GM23338 (cell line): ENCODE results near the gene INSRR. TPM values are rescaled to one million over a fixed set of nuclear protein-coding genes. Genes with fewer than 3 reads are reported as not detected.

Source experiments
- ATAC-seq: fragments of 200-7000 bp; cut with Tn5 transposase; 3 replicates; pipeline ENCODE4 v1.9.1; 2020
- DNase-seq: peaks from one replicate; pipeline ENCODE4 v3.0.0-alpha.2; 2015; ENCODE audit warnings: low spot score
- H2AFZ ChIP-seq: fragments of 200-600 bp; sonication (generic); 2 replicates; pipeline ENCODE4 v1.8.0; 2016; ENCODE audit warnings: antibody characterized with exemption, mild to moderate bottlenecking, moderate library complexity
- H3F3A ChIP-seq: fragments of 200-600 bp; sonication (generic); replicated peaks from 2 replicates; pipeline ENCODE4 v1.8.0; 2017; ENCODE audit warnings: antibody characterized with exemption, mixed run types, low read depth
- H3K27ac ChIP-seq: fragments of 200-600 bp; sonication (generic); 2 replicates; pipeline ENCODE4 v1.6.1; 2016; ENCODE audit warnings: low read depth
- H3K27me3 ChIP-seq: fragments of 200-600 bp; sonication (generic); 2 replicates; pipeline ENCODE4 v1.8.0; 2016; ENCODE audit warnings: mild to moderate bottlenecking, mixed run types, moderate library complexity; ENCODE audit not compliant: insufficient read depth
- H3K36me3 ChIP-seq: fragments of 200-600 bp; sonication (generic); 2 replicates; pipeline ENCODE4 v1.8.0; 2016; ENCODE audit warnings: mild to moderate bottlenecking; ENCODE audit not compliant: insufficient read depth
- H3K4me1 ChIP-seq: fragments of 200-600 bp; sonication (generic); 2 replicates; pipeline ENCODE4 v1.8.0; 2016; ENCODE audit warnings: mild to moderate bottlenecking, moderate library complexity; ENCODE audit not compliant: insufficient read depth
- H3K4me2 ChIP-seq: fragments of 200-600 bp; sonication (generic); 2 replicates; pipeline ENCODE4 v1.7.1; 2017; ENCODE audit warnings: mixed run types
- H3K4me3 ChIP-seq: fragments of 200-600 bp; sonication (generic); 2 replicates; pipeline ENCODE4 v1.6.1; 2016; ENCODE audit warnings: mixed run types
- H3K79me2 ChIP-seq: fragments of 200-600 bp; sonication (generic); replicated peaks from 2 replicates; pipeline ENCODE4 v1.8.0; 2017; ENCODE audit warnings: mild to moderate bottlenecking; ENCODE audit not compliant: insufficient read depth
- H3K9me2 ChIP-seq: fragments of 200-600 bp; sonication (generic); 2 replicates; pipeline ENCODE4 v1.8.0; 2017; ENCODE audit not compliant: insufficient read depth
- H4K20me1 ChIP-seq: fragments of 200-600 bp; sonication (generic); replicated peaks from 2 replicates; pipeline ENCODE4 v1.8.0; 2017; ENCODE audit warnings: mild to moderate bottlenecking; ENCODE audit not compliant: insufficient read depth
- H3K27ac Mint-ChIP-seq: 2 replicates; pipeline ENCODE4 v1.8.0; 2020; ENCODE audit warnings: inconsistent platforms, mild to moderate bottlenecking, moderate library complexity, mixed read lengths
- H3K27me3 Mint-ChIP-seq: 3 replicates; pipeline ENCODE4 v1.8.0; 2022; ENCODE audit warnings: low read depth, mild to moderate bottlenecking, moderate library complexity, mixed read lengths, inconsistent platforms; ENCODE audit not compliant: insufficient read depth, poor library complexity
- H3K36me3 Mint-ChIP-seq: 3 replicates; pipeline ENCODE4 v1.8.0; 2021; ENCODE audit warnings: low read depth, mild to moderate bottlenecking, inconsistent platforms, moderate library complexity, mixed read lengths
- H3K4me1 Mint-ChIP-seq: 3 replicates; pipeline ENCODE4 v1.8.0; 2020; ENCODE audit warnings: mild to moderate bottlenecking, inconsistent platforms, mixed read lengths
- H3K4me3 Mint-ChIP-seq: 3 replicates; pipeline ENCODE4 v1.8.0; 2021; ENCODE audit warnings: moderate library complexity, mild to moderate bottlenecking, inconsistent platforms, mixed read lengths
- H3K9me3 Mint-ChIP-seq: 3 replicates; pipeline ENCODE4 v1.8.0; 2020; ENCODE audit warnings: moderate library complexity, mild to moderate bottlenecking, inconsistent platforms, mixed read lengths
- CREB1 ChIP-seq: fragments of 250-450 bp; sonication (Bioruptor Pico); IDR thresholded peaks from 2 replicates; pipeline ENCODE4 v1.5.0; 2020; ENCODE audit warnings: low read depth, mild to moderate bottlenecking, moderate library complexity
- ETS1 ChIP-seq: IDR thresholded peaks from 2 replicates; pipeline ENCODE4 v1.6.1; 2016; ENCODE audit warnings: antibody characterized with exemption
- EZH2 ChIP-seq: fragments of 200-600 bp; sonication (generic); IDR thresholded peaks from one replicate; pipeline ENCODE4 v1.8.0; 2017; ENCODE audit warnings: antibody characterized with exemption, mild to moderate bottlenecking, low read depth; ENCODE audit not compliant: unreplicated experiment
- JUNB ChIP-seq: IDR thresholded peaks from one replicate; pipeline ENCODE4 v1.6.1; 2016; ENCODE audit warnings: antibody characterized with exemption; ENCODE audit not compliant: unreplicated experiment
- NANOG ChIP-seq: IDR thresholded peaks from 2 replicates; pipeline ENCODE4 v1.6.1; 2016; ENCODE audit warnings: antibody characterized with exemption, borderline replicate concordance
- STAT1 ChIP-seq: IDR thresholded peaks from one replicate; pipeline ENCODE4 v1.6.1; 2016; ENCODE audit warnings: antibody characterized with exemption; ENCODE audit not compliant: unreplicated experiment
- ZNF331 ChIP-seq: fragments of 250-450 bp; sonication (Bioruptor Pico); IDR thresholded peaks from 2 replicates; pipeline ENCODE4 v1.5.0; 2020; ENCODE audit warnings: low read depth, mild to moderate bottlenecking, moderate library complexity
- ZNF462 ChIP-seq: fragments of 250-450 bp; sonication (Bioruptor Pico); IDR thresholded peaks from 2 replicates; pipeline ENCODE4 v1.5.0; 2020; ENCODE audit warnings: mild to moderate bottlenecking, moderate library complexity
- polyA plus RNA-seq: library from polyadenylated mRNA; unstranded; fragments of >200 nt; fragmentation: Nextera tagmentation; extraction: Ambion mirVana; gene quantifications from 2 replicates; pipeline ENCODE4 v1.2.1, GENCODE V29; 2016
- total RNA-seq: library from RNA; depleted of rRNA; stranded (reverse); fragments of >200 nt; shearing (Covaris generic); gene quantifications from 2 replicates; pipeline ENCODE4 v1.2.3, GENCODE V29; 2014
- TF ChIP-seq, protein P1 (sequence below), 2 experiments: fragments of 200-600 bp in 1 of 2; sonication (generic) in 1 of 2; conservative IDR thresholded peaks; 2 replicates each; pipeline versions ENCODE4 v1.5.1 to v1.6.1; 2016 to 2017; ENCODE audit warnings: antibody characterized with exemption in 2 of 2, low read depth in 2 of 2, mild to moderate bottlenecking in 2 of 2, moderate library complexity in 1 of 2
- TF ChIP-seq, protein P2 (sequence below): IDR thresholded peaks from one replicate; pipeline ENCODE4 v1.6.1; 2018; ENCODE audit warnings: antibody characterized with exemption; ENCODE audit not compliant: unreplicated experiment

The INSRR gene
- total and polyA plus RNA-seq, 2 experiments from 2014 or later: not detected

DNA sequence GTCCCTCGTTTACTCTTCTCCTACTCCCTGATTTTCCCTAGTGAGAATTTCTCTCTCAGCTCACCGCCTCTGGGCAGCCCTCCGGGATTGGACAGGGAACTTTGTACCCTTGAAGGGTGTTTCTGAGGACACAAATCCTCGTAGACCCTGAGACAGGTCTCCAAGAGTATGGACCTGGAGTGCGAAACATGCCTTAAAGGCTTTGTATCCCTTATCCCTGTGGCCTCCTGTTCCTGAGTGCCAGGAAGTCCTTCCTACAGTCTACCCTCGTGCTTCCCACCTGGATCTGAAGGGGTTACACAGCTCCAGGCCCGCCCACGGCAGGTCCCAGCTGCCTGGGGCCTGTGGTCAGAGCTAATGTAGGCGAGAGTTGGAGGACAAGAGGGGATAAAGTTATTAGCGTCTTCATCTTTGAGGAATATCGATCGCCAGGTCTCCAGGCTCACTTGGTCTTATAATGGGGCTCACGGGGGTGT is 27.0 kb upstream of the INSRR start:
- Mint-ChIP-seq H3K4me1 (peaks cover 56% of the 10 kb centered on the region), H3K4me3 (peak overlapping the region; percentile 47; the same call in 1 of the 3 replicates), H3K9me3 (no peaks in the 10 kb centered on the region), H3K27me3 (peaks cover 35% of the 10 kb centered on the region), H3K36me3 (no peaks in the 10 kb centered on the region; the same call in 2 of the 3 replicates), H3K27ac (no peak overlapping the region)
- H4K20me1 ChIP-seq: no peaks in the 10 kb centered on the region
- no peak overlapping the region for H2AFZ ChIP-seq
- ATAC-seq (no peak), DNase-seq (no peak)
- H3K4me2 ChIP-seq: no peak overlapping the region
- H3K27ac ChIP-seq: no peak overlapping the region
- H3K4me3 ChIP-seq: no peak overlapping the region
- TF ChIP-seq STAT1: no peak
- TF ChIP-seq CREB1 (CRISPR knock-in tag): no peak
- TF ChIP-seq JUNB: no peak
- TF ChIP-seq ZNF331 (CRISPR knock-in tag): no peak
- TF ChIP-seq NANOG: no peak
- TF ChIP-seq ETS1: no peak
- no peak for TF ChIP-seq EZH2
- TF ChIP-seq, protein P1, sequence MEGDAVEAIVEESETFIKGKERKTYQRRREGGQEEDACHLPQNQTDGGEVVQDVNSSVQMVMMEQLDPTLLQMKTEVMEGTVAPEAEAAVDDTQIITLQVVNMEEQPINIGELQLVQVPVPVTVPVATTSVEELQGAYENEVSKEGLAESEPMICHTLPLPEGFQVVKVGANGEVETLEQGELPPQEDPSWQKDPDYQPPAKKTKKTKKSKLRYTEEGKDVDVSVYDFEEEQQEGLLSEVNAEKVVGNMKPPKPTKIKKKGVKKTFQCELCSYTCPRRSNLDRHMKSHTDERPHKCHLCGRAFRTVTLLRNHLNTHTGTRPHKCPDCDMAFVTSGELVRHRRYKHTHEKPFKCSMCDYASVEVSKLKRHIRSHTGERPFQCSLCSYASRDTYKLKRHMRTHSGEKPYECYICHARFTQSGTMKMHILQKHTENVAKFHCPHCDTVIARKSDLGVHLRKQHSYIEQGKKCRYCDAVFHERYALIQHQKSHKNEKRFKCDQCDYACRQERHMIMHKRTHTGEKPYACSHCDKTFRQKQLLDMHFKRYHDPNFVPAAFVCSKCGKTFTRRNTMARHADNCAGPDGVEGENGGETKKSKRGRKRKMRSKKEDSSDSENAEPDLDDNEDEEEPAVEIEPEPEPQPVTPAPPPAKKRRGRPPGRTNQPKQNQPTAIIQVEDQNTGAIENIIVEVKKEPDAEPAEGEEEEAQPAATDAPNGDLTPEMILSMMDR (conservative IDR thresholded peaks at IDR 0.05; ENCODE audit: low read depth in 2 of 2): no peak
- TF ChIP-seq, protein P2, sequence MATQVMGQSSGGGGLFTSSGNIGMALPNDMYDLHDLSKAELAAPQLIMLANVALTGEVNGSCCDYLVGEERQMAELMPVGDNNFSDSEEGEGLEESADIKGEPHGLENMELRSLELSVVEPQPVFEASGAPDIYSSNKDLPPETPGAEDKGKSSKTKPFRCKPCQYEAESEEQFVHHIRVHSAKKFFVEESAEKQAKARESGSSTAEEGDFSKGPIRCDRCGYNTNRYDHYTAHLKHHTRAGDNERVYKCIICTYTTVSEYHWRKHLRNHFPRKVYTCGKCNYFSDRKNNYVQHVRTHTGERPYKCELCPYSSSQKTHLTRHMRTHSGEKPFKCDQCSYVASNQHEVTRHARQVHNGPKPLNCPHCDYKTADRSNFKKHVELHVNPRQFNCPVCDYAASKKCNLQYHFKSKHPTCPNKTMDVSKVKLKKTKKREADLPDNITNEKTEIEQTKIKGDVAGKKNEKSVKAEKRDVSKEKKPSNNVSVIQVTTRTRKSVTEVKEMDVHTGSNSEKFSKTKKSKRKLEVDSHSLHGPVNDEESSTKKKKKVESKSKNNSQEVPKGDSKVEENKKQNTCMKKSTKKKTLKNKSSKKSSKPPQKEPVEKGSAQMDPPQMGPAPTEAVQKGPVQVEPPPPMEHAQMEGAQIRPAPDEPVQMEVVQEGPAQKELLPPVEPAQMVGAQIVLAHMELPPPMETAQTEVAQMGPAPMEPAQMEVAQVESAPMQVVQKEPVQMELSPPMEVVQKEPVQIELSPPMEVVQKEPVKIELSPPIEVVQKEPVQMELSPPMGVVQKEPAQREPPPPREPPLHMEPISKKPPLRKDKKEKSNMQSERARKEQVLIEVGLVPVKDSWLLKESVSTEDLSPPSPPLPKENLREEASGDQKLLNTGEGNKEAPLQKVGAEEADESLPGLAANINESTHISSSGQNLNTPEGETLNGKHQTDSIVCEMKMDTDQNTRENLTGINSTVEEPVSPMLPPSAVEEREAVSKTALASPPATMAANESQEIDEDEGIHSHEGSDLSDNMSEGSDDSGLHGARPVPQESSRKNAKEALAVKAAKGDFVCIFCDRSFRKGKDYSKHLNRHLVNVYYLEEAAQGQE: no peak
- H3K36me3 ChIP-seq: no peaks in the 10 kb centered on the region
- peaks cover 48% of the 10 kb centered on the region for H3K27me3 ChIP-seq
- H3K79me2 ChIP-seq: no peaks in the 10 kb centered on the region
- no peaks in the 10 kb centered on the region for H3K9me2 ChIP-seq
- H3K4me1 ChIP-seq: peaks cover 20% of the 10 kb centered on the region; the same call in 1 of the 2 replicates
- no peaks in the 10 kb centered on the region for H3F3A ChIP-seq

DNA sequence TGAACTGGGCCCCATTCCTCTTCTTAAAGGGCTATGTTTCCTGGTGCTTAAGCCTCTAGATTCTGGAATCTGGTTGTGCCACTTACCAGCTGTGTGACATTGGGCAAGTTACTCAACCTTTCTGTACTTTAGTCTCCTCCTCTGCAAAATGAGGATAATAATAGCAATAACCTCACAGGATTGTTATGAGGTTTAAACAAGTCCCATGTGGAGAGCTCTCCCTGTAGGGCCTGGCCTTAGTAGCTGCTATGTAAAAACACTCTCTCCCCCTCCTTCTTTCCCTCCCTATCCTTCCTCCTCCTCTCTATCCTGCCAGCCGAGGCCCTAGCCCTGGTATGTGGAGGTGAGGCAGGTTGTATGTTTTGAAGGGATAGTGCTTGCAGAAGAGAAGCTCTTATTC is 26.4 kb upstream of the INSRR start:
- Histone ChIP-seq H2AFZ (no peak overlapping the region), H3K4me3 (no peak overlapping the region), H3K36me3 (no peaks in the 10 kb centered on the region), H4K20me1 (no peaks in the 10 kb centered on the region), H3K27ac (no peak overlapping the region), H3K4me1 (peaks cover 20% of the 10 kb centered on the region; the same call in 1 of the 2 replicates), H3K9me2 (no peaks in the 10 kb centered on the region), H3K4me2 (no peak overlapping the region), H3F3A (no peaks in the 10 kb centered on the region), H3K27me3 (peaks cover 42% of the 10 kb centered on the region), H3K79me2 (no peaks in the 10 kb centered on the region)
- Mint-ChIP-seq H3K36me3 (no peaks in the 10 kb centered on the region; the same call in 2 of the 3 replicates), H3K9me3 (no peaks in the 10 kb centered on the region), H3K27ac (no peak overlapping the region), H3K27me3 (peaks cover 30% of the 10 kb centered on the region), H3K4me1 (peaks cover 56% of the 10 kb centered on the region), H3K4me3 (no peak overlapping the region)
- no peak for DNase-seq
- ATAC-seq: no peak
- no peak for TF ChIP-seq ZNF462 (CRISPR knock-in tag)
